NCI-H1694 treated with DMSO at 0.1 percent for 48 hours (cell line): ENCODE data around the gene KCNH3.
"Not testable (repeated sequence)": the region's sequence is repeated elsewhere in the genome, so short reads cannot be mapped to it uniquely, and the experiment has no call there.

Source experiments
- DNase-seq: peaks from one replicate; lab custom pipeline; 2025; lab: John Stamatoyannopoulos, UW

KCNH3 gene

GRCh38 chr12:49585477-49586459 is 46.9 kb downstream of the KCNH3 start:
- no peak for DNase-seq

- no peak for DNase-seq
Measured at GRCh38 chr12:49587174-49587908, 48.5 kb downstream of the KCNH3 start.

- DNase-seq, result no peak
Measured at GRCh38 chr12:49588281-49588680, 49.5 kb downstream of the KCNH3 start.

- no peak for DNase-seq
Measured at GRCh38 chr12:49588721-49589516, 50.1 kb downstream of the KCNH3 start.

- no peak for DNase-seq
Measured at GRCh38 chr12:49598527-49598926, 59.7 kb downstream of the KCNH3 start.

GRCh38 chr12:49599961-49600360 is 61.1 kb downstream of the KCNH3 start:
- DNase-seq, result no peak

GRCh38 chr12:49603721-49604120 is 64.9 kb downstream of the KCNH3 start:
- DNase-seq, result no peak

GRCh38 chr12:49604856-49605255 is 66.0 kb downstream of the KCNH3 start:
- DNase-seq, result no peak

GRCh38 chr12:49605539-49605938 is 66.7 kb downstream of the KCNH3 start, which contains the start of gene FAM186B:
Gene FAM186B (minus strand): TSS chr12:49605639. CDS start chr12:49605477, 162 bp downstream.
- not testable (repeated sequence) for DNase-seq
